Gastroesophageal sphincter (tissue), 3 donors: ENCODE results near the gene C17orf50.

Experiments
- POLR2A ChIP-seq, 2 donors: fragments of 450-650 bp; IDR thresholded peaks; one replicate each; pipeline ENCODE4 v1.6.1; 2017; ENCODE audit warnings: antibody characterized with exemption in 2 of 2, mild to moderate bottlenecking in 2 of 2, moderate library complexity in 1 of 2
- POLR2AphosphoS5 ChIP-seq: sonication (generic); formaldehyde crosslinking; IDR thresholded peaks from one replicate; pipeline ENCODE4 v1.6.1; 2017; ENCODE audit warnings: antibody characterized with exemption
- TF ChIP-seq, protein P1 (sequence below), 4 experiments: fragments of 200-600 bp in 2 of 4; fragments of 450-650 bp in 2 of 4; sonication (generic) in 1 of 4; IDR thresholded peaks; one replicate each; pipeline ENCODE4 v1.5.1; 2017 to 2019; ENCODE audit warnings: antibody characterized with exemption in 4 of 4, mild to moderate bottlenecking in 2 of 4, moderate library complexity in 2 of 4

DNA sequence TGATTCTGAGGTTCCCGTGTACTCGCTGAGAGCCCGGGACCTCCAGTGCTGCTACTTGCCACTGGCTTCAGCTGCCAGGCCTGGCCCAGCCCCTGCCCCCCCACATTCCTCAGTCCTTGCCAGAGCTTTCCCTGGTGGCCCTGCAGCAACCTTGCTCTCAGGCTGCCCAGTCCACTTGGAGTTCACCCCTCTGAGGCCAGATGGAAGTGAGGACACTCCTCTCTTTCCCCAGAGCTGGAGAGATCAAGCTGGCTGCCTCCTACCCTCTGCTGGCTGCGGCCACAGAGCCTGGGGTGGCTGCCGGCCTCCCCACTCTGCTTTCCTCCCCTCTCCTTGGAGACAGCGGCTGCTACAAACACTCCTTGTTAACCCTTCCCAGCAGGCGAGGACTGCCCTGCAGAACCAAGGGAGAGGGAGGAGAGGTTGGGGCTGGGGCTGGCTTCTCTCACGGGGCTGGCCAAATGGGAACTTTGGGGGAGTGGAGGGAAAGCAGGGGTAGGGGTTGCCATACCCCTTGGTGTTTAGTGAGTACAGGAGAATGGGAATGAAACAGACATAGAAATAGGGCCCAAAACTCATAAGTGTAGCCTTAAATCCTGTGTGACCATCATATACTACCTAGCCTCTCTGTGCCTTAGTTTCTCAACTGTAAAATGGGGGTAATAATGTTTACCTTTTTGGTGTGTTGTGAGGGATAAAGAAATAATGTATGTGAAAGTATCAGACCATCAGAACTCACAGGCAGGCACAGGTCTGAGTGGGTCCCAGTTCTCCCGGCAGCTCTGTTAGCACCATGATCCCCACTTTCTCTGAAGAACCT is 7.5 kb upstream of the C17orf50 start, which contains the start of gene GAS2L2:
- TF ChIP-seq, protein P1, sequence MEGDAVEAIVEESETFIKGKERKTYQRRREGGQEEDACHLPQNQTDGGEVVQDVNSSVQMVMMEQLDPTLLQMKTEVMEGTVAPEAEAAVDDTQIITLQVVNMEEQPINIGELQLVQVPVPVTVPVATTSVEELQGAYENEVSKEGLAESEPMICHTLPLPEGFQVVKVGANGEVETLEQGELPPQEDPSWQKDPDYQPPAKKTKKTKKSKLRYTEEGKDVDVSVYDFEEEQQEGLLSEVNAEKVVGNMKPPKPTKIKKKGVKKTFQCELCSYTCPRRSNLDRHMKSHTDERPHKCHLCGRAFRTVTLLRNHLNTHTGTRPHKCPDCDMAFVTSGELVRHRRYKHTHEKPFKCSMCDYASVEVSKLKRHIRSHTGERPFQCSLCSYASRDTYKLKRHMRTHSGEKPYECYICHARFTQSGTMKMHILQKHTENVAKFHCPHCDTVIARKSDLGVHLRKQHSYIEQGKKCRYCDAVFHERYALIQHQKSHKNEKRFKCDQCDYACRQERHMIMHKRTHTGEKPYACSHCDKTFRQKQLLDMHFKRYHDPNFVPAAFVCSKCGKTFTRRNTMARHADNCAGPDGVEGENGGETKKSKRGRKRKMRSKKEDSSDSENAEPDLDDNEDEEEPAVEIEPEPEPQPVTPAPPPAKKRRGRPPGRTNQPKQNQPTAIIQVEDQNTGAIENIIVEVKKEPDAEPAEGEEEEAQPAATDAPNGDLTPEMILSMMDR (IDR thresholded peaks at IDR 0.05), result no peak
- TF ChIP-seq POLR2A (IDR thresholded peaks at IDR 0.05) (no peak), POLR2AphosphoS5 (no peak)
